Stimulated activated CD4-positive, alpha-beta T cell treated with anti-CD3 and anti-CD28 coated beads, TNF-alpha, amount 100 ng/mL, for 1 hour (primary cell): ENCODE measurements around the gene SH3GL1.
"Not testable (repeated sequence)": the region's sequence is repeated elsewhere in the genome, so short reads cannot be mapped to it uniquely, and the experiment has no call there.

Source experiments
- DNase-seq, 3 donors: peaks; one replicate each; pipeline ENCODE4 v3.0.0-alpha.2; 2020; ENCODE audit warnings: low read depth in 3 of 3, low spot score in 1 of 3

SH3GL1 gene

DNA sequence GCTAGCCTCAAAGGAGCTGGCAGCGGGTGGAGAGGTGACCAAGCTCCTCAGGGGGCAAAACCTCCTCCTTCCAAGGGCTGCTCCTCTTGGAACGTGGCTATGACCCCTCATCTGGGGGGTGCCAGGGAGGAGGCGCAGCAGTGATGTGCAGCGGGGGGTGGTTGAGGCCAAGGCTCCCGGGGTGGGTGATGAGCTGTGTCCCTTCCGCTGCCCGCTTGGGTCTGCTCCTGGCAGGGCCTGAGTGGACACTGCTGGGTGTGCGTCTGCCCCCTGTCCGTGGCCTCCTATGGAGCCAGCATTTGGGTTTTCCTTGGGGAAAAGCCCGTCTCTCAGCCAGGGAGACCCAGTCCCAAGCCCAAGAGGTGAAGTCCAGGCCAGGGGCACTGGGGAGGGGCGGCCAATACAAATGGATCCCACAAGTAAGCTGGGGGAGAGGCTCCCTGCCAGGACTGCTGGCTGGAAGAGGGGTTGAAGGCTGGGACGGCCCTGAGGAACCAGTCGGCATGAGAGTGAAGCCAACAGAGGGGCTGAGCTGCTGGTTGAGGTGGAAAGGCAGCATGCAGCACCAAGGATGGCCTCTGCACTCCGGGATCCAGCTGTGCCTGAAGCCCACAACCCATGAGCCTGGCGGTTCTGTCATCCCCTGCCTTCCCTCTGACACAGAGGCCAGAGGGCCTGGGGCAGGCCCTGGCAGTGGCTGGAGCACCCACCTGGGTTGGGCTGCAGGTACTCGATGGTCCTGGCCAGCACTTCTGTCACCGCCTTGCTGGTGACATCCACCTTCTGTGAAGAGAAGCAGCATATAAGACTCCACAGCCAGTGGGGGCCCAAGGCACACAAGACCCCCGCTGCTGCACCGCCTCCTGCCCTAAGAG lies 34.3 kb downstream of the SH3GL1 start:
- no peak for DNase-seq

DNA sequence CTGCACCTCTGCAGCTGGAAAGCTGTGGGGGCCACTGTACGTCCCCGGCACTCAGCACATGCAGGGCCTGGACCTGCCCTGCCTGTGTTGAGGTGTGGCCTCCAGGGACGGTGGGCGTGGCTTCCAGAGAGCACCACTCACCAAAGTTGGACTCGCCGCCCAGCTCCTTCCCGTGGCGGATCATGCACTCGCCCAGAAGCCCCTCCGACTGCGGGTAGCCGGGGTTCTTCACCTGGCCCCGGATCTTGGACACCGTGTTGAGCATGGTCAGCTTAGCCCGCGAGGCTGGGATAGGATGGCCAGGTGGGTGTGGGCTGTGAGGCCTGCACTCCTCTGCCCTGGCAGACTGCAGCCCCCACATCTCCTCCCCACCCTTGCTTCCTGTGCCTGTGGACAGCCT lies 35.0 kb downstream of the SH3GL1 start:
- no peak for DNase-seq

DNA sequence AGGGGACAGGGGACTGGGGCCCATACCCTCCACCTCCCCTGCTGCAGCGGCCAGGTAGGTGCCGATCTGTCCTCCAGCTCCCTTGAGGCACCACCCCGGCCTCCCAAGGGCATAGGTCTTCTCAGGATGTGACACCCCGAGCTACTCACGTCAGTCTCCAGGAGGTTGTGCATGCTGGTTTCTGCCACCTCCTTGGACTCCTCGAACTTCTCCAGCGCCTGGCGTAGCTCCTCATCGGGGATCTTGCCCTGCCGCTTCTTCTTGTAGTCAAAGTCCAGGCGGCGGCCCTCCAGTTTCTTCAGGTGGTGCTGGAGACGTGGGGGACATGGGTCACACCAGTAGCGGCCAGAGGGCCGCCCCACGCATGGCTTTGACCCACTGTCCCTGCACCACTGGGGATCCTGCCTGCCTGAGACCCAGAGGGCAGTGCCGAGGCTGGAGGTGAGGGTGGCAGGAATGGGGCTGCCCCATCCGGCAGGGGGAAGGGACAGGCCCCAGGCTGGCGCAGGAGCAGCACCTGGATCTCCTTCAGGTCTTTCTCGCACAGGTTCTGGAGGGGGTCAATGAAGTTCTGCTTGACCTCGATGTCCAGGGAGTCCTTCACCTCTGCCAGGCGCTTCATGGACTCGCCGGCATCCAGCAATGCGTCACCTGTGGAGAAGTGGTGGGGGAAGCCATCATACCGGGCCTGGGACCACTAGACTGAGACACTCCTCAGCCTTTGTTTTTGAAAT lies 36.6 kb downstream of the SH3GL1 start:
- no peak for DNase-seq

GRCh38 chr19:4362831-4363545 lies 37.4 kb downstream of the SH3GL1 start:
- DNase-seq, result no peak

- DNase-seq, result no peak
Measured at GRCh38 chr19:4362101-4362828, 38.1 kb downstream of the SH3GL1 start.

DNA sequence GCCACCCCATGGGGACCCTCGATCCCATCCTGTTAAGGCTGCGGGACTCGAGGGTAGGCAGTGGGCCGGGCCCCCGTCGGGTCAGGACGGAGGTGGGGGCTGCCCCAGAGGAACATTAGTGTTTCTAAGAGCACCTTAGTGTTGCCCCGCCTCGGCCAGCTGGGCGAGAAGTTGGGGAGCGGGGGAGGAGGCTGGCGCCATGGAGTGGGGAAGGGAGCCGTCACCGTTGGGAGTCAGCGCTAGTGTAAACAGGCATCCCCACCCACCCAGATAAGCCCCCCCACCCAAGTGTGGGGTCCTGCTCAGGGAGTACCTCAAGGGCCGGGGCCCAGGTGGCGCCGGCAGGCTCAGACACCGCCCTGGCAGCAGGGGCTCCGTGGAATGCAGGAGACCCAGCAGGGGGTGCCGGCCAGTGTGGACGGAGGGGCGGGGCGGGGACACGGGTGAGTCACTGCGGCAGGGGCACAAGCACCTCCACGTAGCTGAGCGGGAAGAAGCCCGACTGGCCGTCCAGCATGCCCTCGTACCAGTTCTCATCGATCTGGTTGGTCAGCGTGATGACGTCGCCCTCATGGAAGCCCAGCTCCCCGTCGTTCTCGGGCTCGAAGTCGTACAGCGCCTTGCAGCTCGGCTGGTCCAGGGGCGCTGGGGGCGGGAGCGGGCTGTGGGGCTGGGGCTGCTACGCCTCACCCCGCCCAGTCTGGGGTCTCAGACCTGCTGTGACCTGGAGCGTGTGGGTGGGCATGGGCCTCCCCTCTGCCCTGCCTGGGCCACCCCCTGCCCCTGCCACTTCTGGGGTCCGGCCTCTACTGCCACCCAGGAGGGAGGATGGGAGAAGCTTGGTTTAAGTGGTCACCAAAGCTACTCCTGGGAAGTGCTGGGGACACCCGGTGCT lies 38.9 kb downstream of the SH3GL1 start:
- no peak for DNase-seq

- DNase-seq, result no peak
Measured at GRCh38 chr19:4360641-4361151, 39.7 kb downstream of the SH3GL1 start.

DNA sequence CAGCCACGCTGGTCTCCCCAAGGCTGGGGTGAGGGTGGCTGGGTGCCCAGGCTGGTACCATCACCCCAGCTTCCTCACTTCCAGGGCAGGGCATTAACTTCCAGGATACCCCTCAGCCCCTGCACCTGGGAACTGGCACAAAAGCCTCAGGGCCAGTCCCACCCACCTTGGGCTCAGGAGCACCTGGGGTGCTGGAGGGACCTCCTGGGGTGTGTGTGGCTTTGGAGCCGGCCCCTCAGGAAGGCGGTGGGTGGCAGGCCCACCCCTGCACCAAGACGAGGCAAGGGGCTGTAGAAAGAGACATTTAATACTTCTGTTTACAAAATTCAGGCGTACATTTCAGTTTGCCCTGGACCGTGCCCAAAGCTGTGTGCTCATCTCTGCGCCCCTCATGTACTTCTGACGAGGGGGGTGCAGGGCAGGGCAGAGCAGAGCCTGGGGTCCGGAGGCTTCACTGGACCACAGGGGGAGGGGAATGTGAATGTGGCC lies 40.2 kb downstream of the SH3GL1 start:
- DNase-seq, result no peak

- DNase-seq, result no peak
Measured at GRCh38 chr19:4359627-4360000, 40.7 kb downstream of the SH3GL1 start.

GRCh38 chr19:4358709-4359626 lies 41.4 kb downstream of the SH3GL1 start:
- DNase-seq, result no peak

GRCh38 chr19:4357921-4358326 lies 42.4 kb downstream of the SH3GL1 start:
- DNase-seq, result no peak

DNA sequence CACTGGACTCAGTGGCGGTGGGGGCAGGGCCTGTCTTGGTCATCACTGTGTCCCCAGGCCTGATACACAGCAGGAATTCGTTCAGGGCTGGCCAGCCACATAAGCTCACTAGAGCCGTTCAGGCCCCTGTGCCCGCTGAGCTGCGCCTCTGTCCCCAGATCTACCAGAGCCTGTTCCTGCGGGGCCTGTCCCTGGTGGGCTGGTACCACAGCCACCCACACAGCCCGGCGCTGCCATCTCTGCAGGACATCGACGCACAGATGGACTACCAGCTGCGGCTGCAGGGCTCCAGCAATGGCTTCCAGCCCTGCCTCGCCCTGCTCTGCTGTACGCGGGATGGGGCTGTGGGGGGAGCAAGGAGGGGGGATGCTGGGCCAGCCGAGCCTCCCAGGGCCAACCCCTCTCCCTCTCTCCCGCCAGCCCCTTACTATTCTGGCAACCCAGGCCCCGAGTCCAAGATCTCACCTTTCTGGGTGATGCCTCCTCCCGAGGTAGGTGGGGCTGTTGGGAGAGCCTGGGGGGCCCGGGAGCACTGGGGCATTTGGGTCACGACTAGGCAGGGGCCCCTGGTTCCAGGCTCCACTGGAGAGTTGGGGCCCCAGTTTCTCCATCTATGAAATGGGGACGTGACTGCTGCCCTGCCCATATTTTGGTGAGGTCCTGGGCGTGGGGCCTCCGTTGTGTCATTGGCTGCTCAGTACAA lies 43.1 kb downstream of the SH3GL1 start:
- no peak for DNase-seq

DNA sequence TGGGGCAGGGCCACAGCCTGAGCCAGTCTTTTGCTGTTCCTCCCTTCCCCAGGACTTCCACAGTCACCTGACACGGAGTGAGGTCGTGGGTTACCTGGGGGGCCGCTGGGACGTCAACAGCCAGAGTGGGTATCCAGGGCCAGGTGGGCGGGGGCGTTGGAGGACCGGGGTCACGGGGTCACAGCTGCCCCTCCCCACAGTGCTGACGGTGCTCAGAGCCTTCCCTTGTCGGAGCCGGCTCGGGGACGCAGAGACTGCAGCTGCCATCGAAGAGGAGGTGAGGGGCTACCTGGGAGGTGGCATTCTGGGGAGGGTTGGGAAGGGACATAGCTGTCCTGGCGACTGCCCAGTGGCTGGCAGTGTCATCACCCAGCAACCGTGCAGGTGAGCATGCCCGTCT lies 45.5 kb downstream of the SH3GL1 start:
- DNase-seq, result no peak

- DNase-seq, result no peak
Measured at GRCh38 chr19:4354282-4354681, 46.1 kb downstream of the SH3GL1 start.

DNA sequence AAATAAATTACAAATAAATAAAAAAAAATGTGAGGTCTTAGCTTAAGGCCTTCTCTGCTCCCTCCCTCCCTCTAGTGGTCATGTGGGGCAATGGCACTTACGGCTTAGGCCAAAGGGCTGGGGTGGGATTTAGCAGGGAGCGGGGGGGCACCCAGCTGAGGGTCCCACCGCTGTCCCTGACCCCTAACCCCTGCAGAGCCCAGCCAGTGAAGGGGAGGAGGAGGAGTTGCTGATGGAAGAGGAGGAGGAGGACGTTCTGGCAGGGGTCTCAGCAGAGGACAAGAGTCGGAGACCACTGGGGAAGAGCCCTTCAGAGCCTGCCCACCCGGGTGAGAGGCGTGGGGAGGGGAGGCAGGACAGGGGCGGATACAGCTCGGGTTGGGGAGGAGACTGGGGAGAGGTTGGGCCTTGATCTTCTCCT lies 47.6 kb downstream of the SH3GL1 start:
- DNase-seq, result peak in 1 of 3 donors; percentile 10

DNA sequence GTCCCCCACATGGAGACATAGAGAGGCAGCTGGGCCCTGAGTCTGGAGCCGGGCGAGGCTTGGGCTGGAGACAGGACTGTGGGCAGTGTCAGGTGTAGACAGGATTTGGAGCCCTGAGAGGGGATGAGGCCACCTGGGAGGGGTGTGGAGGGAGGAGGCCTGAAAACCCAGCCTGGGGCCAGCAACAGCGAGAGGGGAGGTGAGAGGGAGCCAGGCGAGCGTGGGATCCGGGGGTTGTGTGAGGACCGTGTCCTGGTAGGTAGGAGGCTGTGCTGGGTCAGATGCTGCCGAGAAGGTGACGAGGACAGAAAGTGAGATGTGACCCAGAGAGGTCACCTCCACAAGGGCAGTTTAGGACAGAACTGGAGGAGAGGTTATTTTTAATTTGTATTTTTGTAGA lies 49.6 kb downstream of the SH3GL1 start:
- no peak for DNase-seq

DNA sequence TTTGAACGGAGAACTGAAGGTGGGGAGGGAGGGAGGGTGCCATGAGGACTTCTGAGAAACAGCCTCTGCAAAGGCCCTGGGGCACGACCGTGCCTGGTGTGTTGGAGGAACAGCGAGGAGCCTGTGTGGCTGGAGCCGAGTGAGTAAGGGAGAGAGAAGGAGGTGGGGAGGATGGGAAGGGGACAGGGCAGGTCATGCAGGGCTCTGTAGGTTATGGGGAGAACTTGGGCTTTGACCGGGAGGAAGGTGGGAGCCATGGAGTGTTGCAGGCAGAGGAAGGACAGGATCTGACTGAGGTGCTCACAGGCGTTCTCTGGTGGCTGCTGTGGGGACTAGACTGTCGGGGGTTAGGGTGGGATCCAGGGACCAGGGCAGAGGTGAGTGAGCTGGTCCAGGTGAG lies 50.2 kb downstream of the SH3GL1 start:
- no peak for DNase-seq

- not testable (repeated sequence) for DNase-seq
Measured at GRCh38 chr19:4349225-4349624, 51.1 kb downstream of the SH3GL1 start.
